22Rv1 (cell line): ENCODE results near the gene PODXL.

Experiments used
- ZFX ChIP-seq: fragments of 450-650 bp; IDR thresholded peaks from 2 replicates; pipeline ENCODE4 v1.6.1; 2017; ENCODE audit warnings: antibody characterized with exemption, borderline replicate concordance
- TF ChIP-seq, protein P1 (sequence below): fragments of 450-650 bp; IDR thresholded peaks from 2 replicates; pipeline ENCODE4 v1.5.1; 2017; ENCODE audit warnings: mild to moderate bottlenecking

DNA sequence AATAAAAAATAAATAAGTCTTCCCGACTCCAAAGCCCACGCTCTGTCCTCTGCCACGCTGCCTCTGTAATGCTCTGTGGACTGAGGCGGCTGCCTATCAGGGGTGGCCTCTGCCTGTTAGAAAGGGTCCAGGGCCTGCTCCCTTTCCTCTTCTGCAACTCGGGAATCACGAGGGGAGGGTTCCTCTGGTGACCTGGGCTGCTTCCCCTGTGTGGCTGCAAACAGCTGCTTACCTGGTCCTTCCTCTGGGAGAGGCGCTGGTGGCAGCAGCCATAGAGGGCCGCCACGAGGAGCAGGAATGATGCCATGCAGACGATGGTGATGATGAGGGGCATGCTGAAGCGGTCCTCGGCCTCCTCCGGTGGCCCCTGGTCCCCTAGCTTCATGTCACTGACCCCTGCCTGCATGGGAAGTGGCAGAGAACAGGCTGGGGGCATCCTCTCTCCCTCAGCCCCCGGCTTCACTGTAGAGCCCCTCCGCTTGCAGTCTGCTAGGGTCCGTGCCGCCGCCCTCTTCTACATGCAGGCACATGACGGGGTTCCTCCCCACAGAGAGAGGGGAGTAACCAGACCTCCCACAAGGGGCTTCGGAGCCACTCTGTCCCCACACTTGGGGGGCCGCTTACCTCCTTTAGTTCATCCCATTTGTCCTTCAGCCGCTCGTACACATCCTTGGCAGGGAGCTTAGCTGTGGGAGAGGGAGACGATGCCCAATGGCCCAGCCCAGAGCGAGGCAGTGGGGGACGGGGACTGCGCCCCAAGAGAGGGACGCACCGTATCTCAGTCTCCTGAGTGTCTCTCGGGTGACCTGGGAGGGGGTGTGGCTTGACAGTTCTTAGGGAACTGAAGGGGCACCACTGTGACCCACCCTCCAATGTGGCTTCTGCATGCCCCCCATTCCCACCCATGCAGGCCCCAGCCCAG, 50.5 kb downstream of the PODXL start:
- TF ChIP-seq, protein P1, sequence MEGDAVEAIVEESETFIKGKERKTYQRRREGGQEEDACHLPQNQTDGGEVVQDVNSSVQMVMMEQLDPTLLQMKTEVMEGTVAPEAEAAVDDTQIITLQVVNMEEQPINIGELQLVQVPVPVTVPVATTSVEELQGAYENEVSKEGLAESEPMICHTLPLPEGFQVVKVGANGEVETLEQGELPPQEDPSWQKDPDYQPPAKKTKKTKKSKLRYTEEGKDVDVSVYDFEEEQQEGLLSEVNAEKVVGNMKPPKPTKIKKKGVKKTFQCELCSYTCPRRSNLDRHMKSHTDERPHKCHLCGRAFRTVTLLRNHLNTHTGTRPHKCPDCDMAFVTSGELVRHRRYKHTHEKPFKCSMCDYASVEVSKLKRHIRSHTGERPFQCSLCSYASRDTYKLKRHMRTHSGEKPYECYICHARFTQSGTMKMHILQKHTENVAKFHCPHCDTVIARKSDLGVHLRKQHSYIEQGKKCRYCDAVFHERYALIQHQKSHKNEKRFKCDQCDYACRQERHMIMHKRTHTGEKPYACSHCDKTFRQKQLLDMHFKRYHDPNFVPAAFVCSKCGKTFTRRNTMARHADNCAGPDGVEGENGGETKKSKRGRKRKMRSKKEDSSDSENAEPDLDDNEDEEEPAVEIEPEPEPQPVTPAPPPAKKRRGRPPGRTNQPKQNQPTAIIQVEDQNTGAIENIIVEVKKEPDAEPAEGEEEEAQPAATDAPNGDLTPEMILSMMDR, result no peak
- no peak for TF ChIP-seq ZFX
